Duodenal mucosa (tissue), 2 donors: Measurements from ENCODE around the gene EIF4ENIF1.
A peak's percentile ranks its signal among the peaks of the same experiment; 100 is the strongest.
"Not testable (repeated sequence)": the region's sequence is repeated elsewhere in the genome, so short reads cannot be mapped to it uniquely, and the experiment has no call there.

ENCODE experiments used
- H3K27ac ChIP-seq: one replicate; pipeline ENCODE4 v1.7.0; 2013; ENCODE audit warnings: low read depth, low read length
- H3K27me3 ChIP-seq, 2 donors: one replicate each; pipeline ENCODE4 v1.7.0; 2013; ENCODE audit warnings: low read length in 2 of 2, control low read depth in 1 of 2; ENCODE audit not compliant: insufficient read depth in 2 of 2, control insufficient read depth in 1 of 2
- H3K36me3 ChIP-seq, 2 donors: one replicate each; pipeline ENCODE4 v1.7.0; 2013; ENCODE audit warnings: low read length in 2 of 2, control low read depth in 1 of 2; ENCODE audit not compliant: insufficient read depth in 2 of 2, control insufficient read depth in 1 of 2
- H3K4me1 ChIP-seq, 2 donors: one replicate each; pipeline ENCODE4 v1.7.0; 2013; ENCODE audit warnings: low read length in 2 of 2, control low read depth in 1 of 2; ENCODE audit not compliant: insufficient read depth in 2 of 2, control insufficient read depth in 1 of 2
- H3K4me3 ChIP-seq, 2 donors: one replicate each; pipeline ENCODE4 v1.7.0; 2013; ENCODE audit warnings: low read length in 2 of 2, low read depth in 1 of 2
- H3K9ac ChIP-seq, 2 donors: one replicate each; pipeline ENCODE4 v1.7.0; 2013; ENCODE audit warnings: low read length in 2 of 2, low read depth in 1 of 2
- H3K9me3 ChIP-seq, 2 donors: one replicate each; pipeline ENCODE4 v1.7.0; 2013; ENCODE audit warnings: low read length in 2 of 2, control low read depth in 1 of 2; ENCODE audit not compliant: control insufficient read depth in 1 of 2

Gene EIF4ENIF1

DNA sequence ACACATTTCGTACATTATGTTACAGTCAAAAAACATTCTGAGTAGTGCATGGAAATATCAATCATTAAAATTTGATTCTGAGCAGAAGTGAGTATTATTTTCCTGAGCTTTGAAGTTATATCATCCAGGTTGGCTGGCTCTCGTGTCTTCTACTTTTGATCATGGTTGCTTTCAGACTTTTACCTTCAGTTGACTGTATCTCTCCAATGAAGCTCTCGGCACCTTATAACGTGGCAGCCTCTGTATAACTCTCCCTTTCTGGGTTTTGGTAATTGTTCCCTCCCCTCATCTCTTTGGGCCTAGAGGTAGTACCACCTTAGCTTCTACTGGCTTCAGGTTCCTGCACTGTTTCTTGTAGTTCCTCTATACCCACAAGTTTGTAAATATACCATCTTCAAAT is 18.9 kb upstream of the EIF4ENIF1 start:
- Histone ChIP-seq H3K36me3 (peaks cover 0 to 14% of the 10 kb centered on the region in 2 donors), H3K9me3 (no peaks in the 10 kb centered on the region), H3K27me3 (no peaks in the 10 kb centered on the region), H3K9ac (no peak overlapping the region), H3K4me1 (no peaks in the 10 kb centered on the region), H3K4me3 (no peak overlapping the region), H3K27ac (no peak overlapping the region)

DNA sequence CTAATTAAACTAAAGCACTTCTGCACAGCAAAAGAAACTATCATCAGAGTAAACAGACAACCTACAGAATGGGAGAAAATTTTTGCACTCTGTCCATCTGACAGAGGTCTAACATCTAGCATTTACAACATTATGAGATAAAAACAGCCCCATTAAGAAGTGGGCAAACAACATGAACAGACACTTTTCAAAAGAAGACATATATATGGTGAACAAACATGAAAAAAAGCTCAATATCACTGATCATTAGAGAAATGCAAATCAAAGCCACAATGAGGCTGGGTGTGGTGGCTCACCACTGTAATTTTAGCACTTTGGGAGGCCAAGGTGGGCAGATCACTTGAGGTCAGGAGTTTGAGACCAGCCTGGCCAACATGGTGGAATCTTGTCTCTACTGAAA is 17.9 kb upstream of the EIF4ENIF1 start:
- H3K9me3 ChIP-seq, H3K4me1 ChIP-seq, H3K27ac ChIP-seq, H3K4me3 ChIP-seq, H3K9ac ChIP-seq, H3K27me3 ChIP-seq: not testable (repeated sequence)
- H3K36me3 ChIP-seq: peaks cover 0 to 14% of the 10 kb centered on the region in 2 donors

DNA sequence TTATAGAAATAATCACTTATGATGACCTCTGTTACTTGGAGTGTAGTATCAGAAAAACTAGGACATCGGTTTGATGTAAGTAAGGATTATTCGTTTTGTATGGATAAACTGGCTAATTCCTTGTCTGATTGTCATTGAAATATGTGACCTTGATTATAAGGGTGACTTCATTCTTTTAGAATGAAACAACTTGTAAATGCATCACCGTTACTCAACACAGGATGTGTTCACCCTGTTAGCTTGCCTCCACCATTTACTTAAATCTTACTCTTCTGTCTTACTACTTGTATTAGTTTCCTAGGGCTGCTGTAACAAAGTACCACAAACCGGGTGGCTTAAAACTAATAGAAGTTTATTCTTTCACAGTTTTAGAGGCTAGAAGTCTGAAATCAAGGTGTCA is 14.6 kb upstream of the EIF4ENIF1 start:
- Histone ChIP-seq H3K4me3 (no peak overlapping the region), H3K9me3 (no peaks in the 10 kb centered on the region)

DNA sequence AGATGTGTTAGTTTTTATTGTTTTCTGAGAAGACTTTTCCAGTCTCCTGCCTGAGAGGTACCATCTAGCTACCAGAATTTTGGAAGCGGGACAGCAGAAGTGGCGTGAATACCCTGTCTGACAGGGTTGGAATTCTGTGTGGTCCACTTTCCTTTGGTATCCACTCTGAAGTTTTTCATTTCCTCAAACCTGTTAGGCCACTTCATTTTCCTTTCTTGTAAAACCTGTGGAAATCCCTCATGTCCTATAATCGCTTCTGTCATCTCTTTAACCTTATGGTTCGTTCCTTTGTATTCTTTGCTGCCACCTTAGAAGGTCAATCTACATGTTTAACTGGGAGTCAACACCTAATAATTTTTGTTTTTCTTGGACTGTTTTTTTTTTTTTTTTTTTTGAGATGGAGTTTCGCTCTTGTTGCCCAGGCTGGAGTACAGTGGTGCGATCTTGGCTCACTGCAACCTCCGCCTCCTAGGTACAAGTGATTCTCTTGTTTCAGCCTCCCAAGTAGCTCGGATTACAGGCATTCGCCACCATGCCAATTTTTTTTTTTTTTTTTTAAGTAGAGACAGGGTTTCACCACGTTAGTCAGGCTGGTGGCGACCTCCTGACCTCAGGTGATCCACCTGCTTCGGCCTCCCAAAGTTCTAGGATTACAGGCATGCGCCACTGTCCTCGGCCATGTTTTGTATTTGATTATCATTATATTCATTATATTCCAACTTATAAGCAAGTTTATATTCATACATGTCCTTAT is 13.7 kb upstream of the EIF4ENIF1 start:
- no peak overlapping the region for H3K4me3 ChIP-seq
- H3K9ac ChIP-seq: no peak overlapping the region
- no peak overlapping the region for H3K27ac ChIP-seq
- H3K9me3 ChIP-seq: no peaks in the 10 kb centered on the region
- no peaks in the 10 kb centered on the region for H3K4me1 ChIP-seq
- no peaks in the 10 kb centered on the region for H3K27me3 ChIP-seq
- H3K36me3 ChIP-seq: no peaks in the 10 kb centered on the region

More for the DNA sequence above, 14.6 kb upstream of the EIF4ENIF1 start:
- Histone ChIP-seq H3K27me3 (no peaks in the 10 kb centered on the region), H3K4me1 (no peaks in the 10 kb centered on the region), H3K9ac (no peak overlapping the region), H3K36me3 (peaks cover 0 to 4% of the 10 kb centered on the region in 2 donors), H3K27ac (no peak overlapping the region)

DNA sequence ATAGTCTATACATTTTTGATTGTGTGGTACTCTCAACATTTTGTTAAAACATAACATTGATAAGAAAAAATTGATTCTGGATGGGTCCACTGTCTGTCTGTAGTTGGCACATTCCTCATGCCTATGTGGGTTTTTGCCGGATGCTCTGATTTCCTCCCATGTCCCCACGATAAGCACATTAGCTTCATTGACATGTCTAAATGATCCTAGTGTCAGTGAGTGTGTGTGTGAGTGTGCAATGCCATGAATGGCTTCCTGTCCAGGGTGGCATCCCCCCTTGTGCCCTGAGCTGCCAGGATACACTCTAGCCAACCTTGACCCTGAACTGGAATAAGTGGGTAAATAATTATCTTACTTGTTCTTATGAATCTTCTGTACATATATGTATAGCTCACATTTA is 12.1 kb upstream of the EIF4ENIF1 start:
- H3K9ac ChIP-seq: no peak overlapping the region
- peaks cover 6% of the 10 kb centered on the region in 2 donors for H3K4me1 ChIP-seq
- no peaks in the 10 kb centered on the region for H3K36me3 ChIP-seq
- no peaks in the 10 kb centered on the region for H3K9me3 ChIP-seq
- H3K27me3 ChIP-seq: no peaks in the 10 kb centered on the region
- H3K27ac ChIP-seq: no peak overlapping the region
- H3K4me3 ChIP-seq: no peak overlapping the region

DNA sequence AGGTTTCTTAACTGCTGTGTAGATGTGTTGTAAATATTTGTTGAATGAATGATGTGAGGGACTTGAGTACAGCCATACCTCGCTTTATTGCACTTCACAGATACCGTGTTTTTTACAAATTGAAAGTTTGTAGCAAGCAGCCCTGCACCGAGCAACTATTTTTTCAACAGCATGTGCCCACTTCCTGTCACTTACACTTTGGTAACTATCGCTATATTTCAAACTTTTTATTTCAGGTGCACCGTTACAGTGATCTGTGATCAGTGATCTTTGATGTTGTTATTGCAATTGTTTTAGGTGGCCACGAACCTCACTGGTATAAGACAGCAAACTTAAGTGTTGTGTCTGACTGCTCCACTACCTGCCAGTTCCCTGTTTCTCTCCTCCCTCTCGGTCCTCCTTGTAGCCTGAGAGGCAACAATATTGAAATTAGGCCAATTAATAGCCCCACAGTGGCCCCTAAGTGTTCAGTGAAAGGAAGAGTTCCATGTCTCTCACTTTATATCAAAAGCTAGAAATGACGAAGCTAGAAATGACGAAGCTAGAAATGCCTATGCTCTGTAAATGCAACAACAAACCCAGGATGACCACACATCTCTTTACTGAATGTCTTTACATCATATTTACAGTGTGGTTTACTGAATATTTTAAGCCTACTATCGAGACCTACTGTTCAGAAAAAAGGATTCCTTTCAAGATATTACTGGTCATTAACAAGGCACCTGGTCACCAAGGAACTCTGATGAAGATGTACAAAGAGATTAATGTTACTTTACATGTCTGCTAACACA is 7.7 kb upstream of the EIF4ENIF1 start:
- Histone ChIP-seq H3K27ac (no peak overlapping the region), H3K9ac (peak overlapping the region; percentile 70 to 82), H3K27me3 (no peaks in the 10 kb centered on the region), H3K9me3 (no peaks in the 10 kb centered on the region), H3K36me3 (no peaks in the 10 kb centered on the region), H3K4me3 (peak overlapping the region; percentile 79 to 92), H3K4me1 (peaks cover 6 to 12% of the 10 kb centered on the region in 2 donors)

DNA sequence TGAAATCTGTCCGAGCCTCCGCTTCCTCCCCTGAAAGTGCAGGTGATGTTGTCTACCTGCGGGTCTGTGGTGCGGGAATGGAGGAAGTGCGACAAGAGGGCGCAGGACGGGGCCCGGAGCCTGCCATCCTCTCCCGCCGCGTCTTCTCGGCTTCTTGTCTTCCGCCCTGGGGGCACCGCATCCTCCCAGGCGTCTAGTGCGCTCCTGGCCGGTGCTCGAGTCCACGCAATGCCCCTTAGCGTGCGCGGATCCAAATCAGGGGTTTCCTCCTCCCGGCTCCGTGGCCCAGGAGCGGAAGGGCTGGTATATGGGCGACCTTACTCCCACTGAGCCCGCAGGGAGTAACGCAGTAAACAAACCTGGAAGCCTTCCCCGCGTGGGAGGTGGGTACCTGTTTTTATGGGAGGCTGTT is 7.1 kb upstream of the EIF4ENIF1 start:
- peak overlapping the region; percentile 70 to 82 for H3K9ac ChIP-seq

DNA sequence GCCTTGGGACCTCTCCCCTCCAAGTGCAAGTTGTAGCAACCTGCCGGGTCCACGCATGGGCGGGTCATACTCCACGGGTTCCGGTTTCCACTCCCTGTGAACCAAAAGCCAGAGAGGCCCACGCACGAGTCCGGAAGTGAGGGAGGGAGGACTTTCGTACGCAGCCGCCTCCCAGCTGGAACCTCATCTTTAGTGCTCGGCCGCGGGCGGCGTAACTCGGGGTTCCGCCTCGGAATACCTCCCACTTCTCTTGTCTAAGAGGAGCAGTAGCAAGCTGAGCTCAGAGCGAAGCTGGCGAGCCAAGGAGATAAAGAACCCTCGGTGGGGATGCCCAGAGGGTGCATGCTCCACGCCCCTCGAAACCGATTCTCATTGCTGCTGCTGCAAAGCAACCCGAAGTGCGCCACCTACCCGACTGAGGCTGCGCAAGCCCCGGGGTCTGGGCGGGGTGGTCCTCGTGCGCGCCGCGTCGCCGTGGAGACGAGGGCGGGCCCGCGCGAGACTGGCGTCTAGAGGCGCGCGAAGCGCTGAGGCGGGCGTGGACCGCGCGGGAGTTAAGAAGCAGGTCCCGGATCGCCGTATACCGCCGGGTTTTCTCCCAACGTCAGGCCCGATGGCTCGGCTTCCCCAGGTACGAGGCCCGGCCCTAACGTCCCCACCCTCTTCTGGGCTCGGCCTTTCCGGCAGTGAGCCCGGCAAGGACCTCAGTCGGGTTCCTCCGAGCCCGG is 6.5 kb upstream of the EIF4ENIF1 start, which contains the start of gene SFI1:
Gene SFI1 (plus strand): TSS at position 530 of the 728 bp plus-strand sequence. CDS start 11,749 bp downstream, outside the sequence.
- no peaks in the 10 kb centered on the region for H3K9me3 ChIP-seq
- no peaks in the 10 kb centered on the region for H3K27me3 ChIP-seq
- peaks cover 8 to 18% of the 10 kb centered on the region in 2 donors for H3K4me1 ChIP-seq
- H3K36me3 ChIP-seq: no peaks in the 10 kb centered on the region
- H3K4me3 ChIP-seq: peak within 1 kb of the TSS; percentile 79 to 92
- H3K9ac ChIP-seq: peak within 1 kb of the TSS; percentile 70 to 82
- peak within 1 kb of the TSS; percentile 67 for H3K27ac ChIP-seq

More for the DNA sequence above, 7.1 kb upstream of the EIF4ENIF1 start:
- Histone ChIP-seq H3K27me3 (no peaks in the 10 kb centered on the region), H3K4me1 (peaks cover 6 to 16% of the 10 kb centered on the region in 2 donors), H3K9me3 (no peaks in the 10 kb centered on the region), H3K4me3 (peak overlapping the region; percentile 79 to 92), H3K36me3 (no peaks in the 10 kb centered on the region), H3K27ac (peak overlapping the region; percentile 62)

DNA sequence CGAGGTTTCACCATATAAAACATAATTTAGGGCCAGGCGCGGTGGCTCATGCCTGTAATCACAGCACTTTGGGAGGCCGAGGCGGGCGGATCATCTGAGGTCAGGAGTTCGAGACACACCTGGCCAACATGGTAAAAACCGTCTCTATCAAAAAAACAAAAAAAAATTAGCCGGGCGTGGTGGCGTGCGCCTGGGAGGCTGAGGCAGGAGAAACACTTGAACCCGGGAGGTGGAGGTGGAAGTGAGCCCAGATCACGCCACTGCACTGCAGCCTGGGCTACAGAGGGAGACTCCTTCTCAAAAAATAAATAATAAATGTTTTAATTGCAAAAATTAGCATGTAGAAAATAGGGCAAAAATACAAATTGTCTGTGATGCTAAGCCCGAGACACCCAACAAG is 5.7 kb upstream of the EIF4ENIF1 start:
- Histone ChIP-seq H3K9ac (peak overlapping the region; percentile 70 to 82), H3K4me3 (peak overlapping the region; percentile 79 to 92), H3K36me3 (no peaks in the 10 kb centered on the region), H3K27me3 (no peaks in the 10 kb centered on the region), H3K27ac (no peak overlapping the region), H3K9me3 (no peaks in the 10 kb centered on the region), H3K4me1 (peaks cover 14 to 26% of the 10 kb centered on the region in 2 donors)
